Measurements from ENCODE around the gene PHTF2.
"Not testable (repeated sequence)": the region's sequence is repeated elsewhere in the genome, so short reads cannot be mapped to it uniquely, and the experiment has no call there.

Gene PHTF2

GRCh38 chr7:77830649-77831355, 32.2 kb downstream of the PHTF2 start:
- DNase-seq (ENCODE audit: low spot score) = no peak

GRCh38 chr7:77831481-77831880, 32.9 kb downstream of the PHTF2 start:
- DNase-seq (ENCODE audit: low spot score) = no peak

- DNase-seq (ENCODE audit: low spot score) = no peak
These were observed 33.4 kb downstream of the PHTF2 start for GRCh38 chr7:77831953-77832352.

GRCh38 chr7:77833136-77833535, 34.6 kb downstream of the PHTF2 start:
- no peak for DNase-seq (ENCODE audit: low spot score)

- not testable (repeated sequence) for DNase-seq (ENCODE audit: low spot score)
These were observed 37.9 kb downstream of the PHTF2 start for GRCh38 chr7:77836425-77836824.

- DNase-seq (ENCODE audit: low spot score) = no peak
These were observed 38.7 kb downstream of the PHTF2 start for GRCh38 chr7:77837275-77837674.

- no peak for DNase-seq (ENCODE audit: low spot score)
These were observed 39.4 kb downstream of the PHTF2 start for GRCh38 chr7:77837966-77838365.

GRCh38 chr7:77838929-77839491, 40.4 kb downstream of the PHTF2 start:
- DNase-seq (ENCODE audit: low spot score) = no peak

GRCh38 chr7:77839919-77840318, 41.3 kb downstream of the PHTF2 start:
- DNase-seq (ENCODE audit: low spot score) = no peak

GRCh38 chr7:77843194-77843593, 44.6 kb downstream of the PHTF2 start:
- DNase-seq (ENCODE audit: low spot score) = no peak

- DNase-seq (ENCODE audit: low spot score) = no peak
These were observed 47.9 kb downstream of the PHTF2 start for GRCh38 chr7:77846317-77847092.

- no peak for DNase-seq (ENCODE audit: low spot score)
These were observed 57.0 kb downstream of the PHTF2 start for GRCh38 chr7:77855371-77856083.

- DNase-seq (ENCODE audit: low spot score) = no peak
These were observed 59.7 kb downstream of the PHTF2 start for GRCh38 chr7:77858278-77858677.

GRCh38 chr7:77859343-77859742, 60.8 kb downstream of the PHTF2 start:
- no peak for DNase-seq (ENCODE audit: low spot score)

GRCh38 chr7:77862691-77863090, 64.1 kb downstream of the PHTF2 start:
- no peak for DNase-seq (ENCODE audit: low spot score)

GRCh38 chr7:77863860-77864259, 65.3 kb downstream of the PHTF2 start:
- DNase-seq (ENCODE audit: low spot score) = no peak

GRCh38 chr7:77866370-77866769, 67.8 kb downstream of the PHTF2 start:
- no peak for DNase-seq (ENCODE audit: low spot score)

GRCh38 chr7:77866786-77867536, 68.4 kb downstream of the PHTF2 start:
- DNase-seq (ENCODE audit: low spot score) = no peak

- DNase-seq (ENCODE audit: low spot score) = no peak
These were observed 68.9 kb downstream of the PHTF2 start for GRCh38 chr7:77867537-77867865.

- DNase-seq (ENCODE audit: low spot score) = not testable (repeated sequence)
These were observed 73.7 kb downstream of the PHTF2 start for GRCh38 chr7:77872256-77872655.

- not testable (repeated sequence) for DNase-seq (ENCODE audit: low spot score)
These were observed 75.1 kb downstream of the PHTF2 start for GRCh38 chr7:77873416-77874327.

Data from iPS-NIHi11 (cell line).